HG03095 (cell line): ENCODE measurements around the gene PRELP.

Experiments
- ATAC-seq: cut with Tn5 transposase; IDR thresholded peaks from one replicate; pipeline ENCODE4 v1.9.1; 2021; ENCODE audit warnings: moderate library complexity; ENCODE audit not compliant: unreplicated experiment

Gene PRELP

DNA sequence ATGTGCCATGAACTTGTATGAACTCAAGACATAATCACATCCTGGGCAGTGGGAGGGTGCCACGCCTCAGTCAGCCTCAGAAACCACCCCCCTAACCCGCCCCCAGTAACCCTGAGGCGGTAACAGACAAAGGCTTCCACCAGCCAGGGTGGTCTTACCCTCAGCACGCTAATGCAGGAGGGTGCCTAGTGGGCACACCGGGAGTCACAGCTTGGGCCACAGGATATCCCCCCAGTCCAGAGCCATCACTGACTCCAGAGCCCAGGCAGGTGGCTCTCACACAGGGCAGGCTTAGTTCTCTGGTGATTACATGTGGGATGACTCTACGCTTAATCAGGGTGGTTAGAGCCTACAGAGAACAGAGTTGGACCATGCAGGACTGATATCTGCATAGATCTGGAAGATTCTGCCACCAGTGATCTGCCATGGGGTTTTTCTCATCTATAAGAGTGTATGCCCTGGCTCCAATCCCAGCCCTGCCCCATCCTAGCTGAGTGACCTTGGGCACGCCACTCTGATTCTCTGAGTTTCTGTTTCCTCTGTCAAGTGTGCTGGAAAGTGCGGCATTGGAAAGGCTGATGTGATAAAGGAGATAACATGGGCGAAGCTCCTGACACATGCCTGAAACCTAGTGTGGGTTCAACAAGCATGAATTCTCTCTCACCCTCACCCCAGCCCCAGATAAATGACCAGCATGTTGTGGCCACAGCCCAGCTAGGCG is 45.6 kb downstream of the PRELP start:
- no peak for ATAC-seq

DNA sequence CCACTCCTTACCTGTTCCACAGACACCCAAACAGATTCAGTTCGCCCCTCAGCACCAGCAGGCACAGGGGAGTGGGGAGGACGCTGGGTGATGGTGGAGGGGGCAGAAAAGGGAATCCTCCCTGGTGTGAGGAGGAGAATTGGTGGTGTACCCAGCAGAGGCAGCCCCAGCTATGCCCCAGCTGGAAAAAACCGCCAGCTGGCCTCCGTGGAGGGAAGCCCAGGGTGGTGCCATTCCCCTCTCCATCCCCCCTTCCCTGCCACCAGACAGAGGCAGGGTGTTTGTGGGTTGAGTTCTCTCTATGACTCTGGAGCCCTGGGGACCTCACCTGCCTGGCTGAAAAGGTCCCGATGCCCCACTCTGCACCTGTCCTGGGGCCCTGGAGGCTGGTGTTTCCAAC is 46.2 kb downstream of the PRELP start:
- ATAC-seq: no peak

DNA sequence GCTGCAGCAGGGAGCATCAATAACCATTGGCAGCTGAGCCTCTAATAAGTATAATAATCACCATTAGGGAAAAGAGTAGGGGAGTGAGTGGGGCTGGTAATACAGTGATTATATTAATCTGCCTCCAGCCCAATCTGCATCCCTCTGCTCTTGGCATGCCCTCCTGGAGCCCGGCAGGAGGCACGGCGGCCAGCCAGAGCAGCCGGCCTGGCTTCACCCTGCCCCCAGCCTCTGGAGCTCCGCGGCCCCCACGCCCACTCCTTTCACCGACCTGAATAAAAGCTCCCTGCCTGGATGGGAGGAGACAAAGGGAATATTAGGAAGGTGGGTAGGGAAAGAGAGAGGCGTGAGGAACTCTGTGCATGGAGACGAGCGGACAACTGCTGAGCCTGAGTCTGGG is 46.6 kb downstream of the PRELP start:
- ATAC-seq: no peak

DNA sequence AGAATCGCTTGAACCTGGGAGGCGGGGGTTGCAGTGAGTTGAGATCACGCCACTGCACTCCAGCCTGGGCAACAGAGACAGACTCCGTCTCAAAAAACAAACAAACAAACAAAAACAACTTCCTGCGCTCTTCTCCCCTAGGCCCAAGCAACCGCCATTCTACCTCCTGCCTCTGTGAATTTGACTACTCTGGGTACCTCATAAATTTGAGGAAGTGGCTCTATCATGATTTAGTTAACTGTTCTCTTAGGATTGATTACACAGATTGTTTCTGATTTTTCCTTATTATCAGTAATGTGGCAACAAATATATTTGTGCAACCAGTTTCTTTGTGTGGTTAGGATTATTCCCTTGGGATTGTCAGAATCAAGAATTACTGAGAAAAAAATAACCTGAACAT is 48.1 kb downstream of the PRELP start:
- no peak for ATAC-seq

DNA sequence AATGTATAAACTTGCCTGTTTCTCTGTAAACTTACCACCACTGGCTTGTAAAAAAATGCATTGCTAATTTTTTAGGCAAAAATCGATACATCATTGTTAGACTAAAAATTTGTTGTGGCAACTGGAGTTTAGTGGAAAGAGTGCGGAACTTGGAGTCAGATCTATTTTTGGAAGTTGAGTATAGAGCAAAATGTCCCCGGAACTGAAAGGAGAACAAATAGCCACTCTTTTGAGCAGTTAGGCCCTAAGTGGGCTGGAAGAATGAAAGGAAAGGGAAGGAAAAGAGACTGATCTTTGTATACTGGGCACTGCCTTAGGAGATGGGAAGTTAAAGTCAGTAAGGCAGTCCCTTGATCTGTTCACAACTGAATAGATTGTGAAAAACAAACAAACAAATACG is 48.5 kb downstream of the PRELP start:
- ATAC-seq: no peak

DNA sequence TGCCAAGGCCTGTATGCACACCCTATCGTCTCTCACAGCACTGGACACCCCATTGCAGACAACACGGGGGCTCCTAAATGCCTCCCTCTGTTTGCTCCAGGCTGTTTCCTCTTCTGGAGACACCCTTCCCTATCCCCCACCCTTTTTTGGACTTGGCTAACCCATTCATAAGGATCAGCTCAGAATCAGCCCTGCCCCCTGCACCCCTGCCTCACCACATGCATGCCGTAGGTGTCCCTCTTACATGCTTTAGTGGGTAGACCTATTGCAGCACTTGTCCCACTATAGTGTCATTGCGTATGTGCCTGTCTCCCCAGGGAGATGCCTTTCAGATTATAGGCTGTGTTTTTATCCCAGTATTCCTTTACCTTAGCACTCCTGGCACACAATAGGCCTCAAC is 49.2 kb downstream of the PRELP start:
- ATAC-seq: no peak

DNA sequence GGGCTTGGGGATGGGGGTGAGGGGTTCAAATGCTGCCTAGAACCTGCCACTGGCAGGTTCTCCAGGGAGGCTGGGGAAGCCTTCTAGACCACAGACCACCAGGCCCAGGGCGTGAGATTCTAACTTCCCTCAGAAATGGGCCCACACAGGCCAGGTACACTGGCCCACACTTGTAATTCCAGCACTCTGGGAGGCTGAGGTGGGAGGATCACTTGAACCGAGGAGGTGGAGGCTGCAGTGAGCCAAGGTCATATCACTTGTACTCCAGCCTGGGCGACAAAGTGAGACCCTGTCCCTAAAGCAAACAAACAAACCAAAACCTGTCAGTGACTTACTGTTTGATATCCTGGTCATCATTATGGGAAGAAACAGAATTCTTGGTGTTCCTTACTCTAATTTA is 50.1 kb downstream of the PRELP start:
- no peak for ATAC-seq

DNA sequence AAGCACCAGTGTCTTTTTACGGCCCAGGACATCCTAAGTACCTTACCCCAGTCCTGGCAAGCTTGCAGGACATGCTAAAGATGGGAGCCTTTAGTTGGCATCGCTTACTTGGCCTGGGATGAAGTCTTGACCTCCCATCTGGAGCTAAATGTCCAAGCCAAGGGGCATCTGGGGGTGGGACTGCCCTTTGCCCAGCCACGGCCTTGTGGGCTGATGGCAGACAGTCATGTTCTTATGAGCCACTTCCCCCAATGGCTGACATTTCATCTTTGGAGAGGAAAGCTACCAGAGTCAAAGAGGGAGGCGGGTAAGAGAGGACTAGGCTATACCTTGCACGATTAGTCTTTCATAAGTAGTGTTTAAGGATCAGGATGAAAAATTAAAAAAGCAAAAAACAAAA is 50.5 kb downstream of the PRELP start:
- ATAC-seq: no peak

DNA sequence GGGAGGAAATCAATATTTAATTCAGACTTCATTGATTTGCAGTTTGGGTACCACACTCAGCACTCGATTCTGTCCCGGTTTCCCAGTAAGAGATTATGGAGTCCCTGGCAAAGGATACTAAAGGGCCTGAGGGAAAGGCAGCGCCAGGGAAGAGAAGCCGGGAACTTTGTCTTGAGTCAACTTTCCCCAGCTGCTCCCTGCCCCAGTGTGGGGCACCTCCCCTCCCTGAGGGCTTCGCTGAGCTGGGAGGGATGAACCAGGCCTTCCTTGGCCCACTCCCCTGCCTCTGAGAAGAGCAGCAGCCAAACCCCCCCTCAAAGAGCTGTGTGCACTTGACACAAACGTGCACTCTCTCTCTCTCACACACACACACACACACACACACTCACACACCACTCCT is 51.0 kb downstream of the PRELP start:
- no peak for ATAC-seq

DNA sequence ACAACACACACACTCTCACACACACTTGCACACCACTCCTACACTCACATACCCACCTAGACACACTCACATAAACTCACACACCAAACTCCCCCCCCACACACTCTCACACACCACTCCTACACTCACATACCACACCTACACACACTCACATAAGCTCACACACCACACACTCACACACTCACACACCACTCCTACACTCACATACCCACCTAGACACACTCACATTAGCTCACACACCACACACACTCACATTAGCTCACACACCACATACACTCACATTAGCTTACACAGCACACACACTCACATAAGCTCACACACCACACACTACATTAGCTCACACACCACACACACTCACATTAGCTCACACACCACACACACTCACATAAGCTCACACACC is 51.4 kb downstream of the PRELP start:
- ATAC-seq: no peak

DNA sequence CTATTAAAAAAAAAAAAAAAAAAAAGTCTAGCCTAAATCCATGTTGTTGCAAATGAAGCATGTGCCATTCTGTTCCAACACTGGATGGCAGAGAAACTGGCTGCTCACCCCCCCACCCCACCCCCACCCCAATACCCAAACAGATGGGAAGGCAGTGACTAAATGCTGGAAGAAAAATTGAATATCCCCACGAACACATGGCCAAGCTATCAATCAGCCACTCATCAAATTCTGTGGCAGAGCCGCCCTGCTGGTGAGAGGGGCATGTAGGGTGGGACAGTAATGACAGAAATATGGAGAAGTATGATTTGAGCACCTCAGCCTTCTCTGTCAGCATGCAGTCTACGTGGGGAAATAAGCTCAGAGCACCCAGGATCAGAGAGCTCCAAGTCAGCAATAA is 52.5 kb downstream of the PRELP start:
- no peak for ATAC-seq

DNA sequence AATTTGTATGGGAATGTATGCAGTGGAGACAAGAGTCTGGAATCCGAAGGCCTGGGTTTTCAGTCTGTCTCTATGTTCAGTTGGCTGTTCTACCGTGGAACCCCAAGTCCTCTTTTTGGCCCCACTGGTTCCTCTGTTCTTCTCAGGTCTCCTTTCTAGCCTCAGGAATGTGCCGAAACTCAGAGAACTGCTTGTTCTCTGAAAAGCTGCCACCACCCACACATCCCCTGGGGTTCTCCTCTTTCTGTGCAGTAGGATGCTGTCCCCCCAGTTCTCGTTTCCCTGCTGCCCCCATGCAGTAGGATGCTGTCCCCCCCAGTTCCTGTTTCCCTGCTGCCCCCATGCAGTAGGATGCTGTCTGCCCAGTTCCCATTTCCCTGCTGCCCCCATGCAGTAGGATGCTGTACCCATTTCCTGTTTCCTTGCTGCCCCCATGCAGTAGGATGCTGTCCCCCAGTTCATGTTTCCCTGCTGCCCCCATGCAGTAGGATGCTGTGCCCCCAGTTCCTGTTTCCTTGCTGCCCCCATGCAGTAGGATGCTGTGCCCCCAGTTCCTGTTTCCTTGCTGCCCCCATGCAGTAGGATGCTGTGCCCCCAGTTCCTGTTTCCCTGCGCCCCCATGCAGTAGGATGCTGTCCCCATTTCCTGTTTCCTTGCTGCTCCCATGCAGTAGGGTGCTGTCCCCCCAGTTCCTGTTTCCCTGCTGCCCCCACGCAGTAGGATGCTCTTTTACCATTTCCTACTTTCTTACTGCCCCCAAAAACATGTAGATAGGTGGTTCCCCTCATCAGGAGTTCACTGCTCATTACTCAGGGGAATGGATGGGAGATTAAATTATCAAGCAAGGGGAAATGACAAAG is 53.6 kb downstream of the PRELP start:
- no peak for ATAC-seq

DNA sequence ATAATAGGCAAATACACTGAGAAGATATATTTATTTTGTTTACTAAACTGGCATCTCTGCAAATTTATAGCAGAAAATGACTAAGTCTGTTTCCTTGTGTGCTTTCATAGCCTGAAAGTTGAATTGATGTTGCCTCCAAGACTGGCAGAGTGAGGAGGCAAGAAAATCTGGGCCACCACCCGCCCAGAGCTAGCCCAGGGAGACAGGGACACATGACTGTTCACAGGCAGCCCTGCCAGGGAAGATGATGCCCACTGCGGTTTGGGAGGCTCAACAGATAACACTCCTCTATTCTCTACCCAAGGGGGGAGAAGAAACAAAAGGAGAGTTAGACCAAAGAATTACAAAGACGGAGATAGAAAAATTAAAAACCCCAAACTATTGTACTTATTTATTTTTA is 55.5 kb downstream of the PRELP start:
- ATAC-seq: no peak

DNA sequence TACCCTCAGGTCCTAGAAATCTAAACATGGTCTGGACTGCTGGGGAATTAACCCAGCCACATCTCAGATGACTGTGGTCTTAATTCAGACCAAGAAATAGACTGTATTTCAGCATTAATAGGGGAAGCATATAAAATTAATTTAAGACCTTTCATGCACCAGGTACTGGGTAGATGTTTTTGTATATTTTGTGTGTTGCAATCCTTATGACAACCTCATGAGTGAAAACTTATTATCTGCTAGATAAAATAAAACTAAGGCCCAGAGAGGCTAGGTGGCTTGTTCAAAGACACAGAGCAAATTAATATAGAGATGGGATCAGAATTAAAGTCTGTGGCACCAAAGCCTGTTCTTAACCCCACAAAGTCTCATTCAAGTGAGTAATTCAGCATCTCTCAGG is 58.4 kb downstream of the PRELP start:
- no peak for ATAC-seq

DNA sequence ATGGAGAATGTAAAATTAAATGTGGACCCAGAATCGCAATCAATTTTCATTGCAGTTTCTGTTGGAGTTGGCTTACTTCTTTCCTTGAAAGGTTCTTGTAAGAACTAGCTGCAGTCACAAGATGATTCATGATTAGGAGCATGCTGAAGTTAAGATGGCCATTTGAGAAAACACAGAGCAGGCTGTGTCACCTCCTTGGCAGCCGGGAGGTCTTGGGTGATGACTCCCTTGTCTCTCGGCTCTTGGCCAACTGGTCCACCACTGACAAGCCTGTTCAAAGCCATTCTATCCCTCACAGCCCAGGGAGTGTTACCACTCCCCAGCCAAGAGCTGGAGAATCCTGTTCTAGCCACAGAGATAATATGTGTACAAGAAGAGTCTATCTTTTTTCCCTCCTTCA is 58.9 kb downstream of the PRELP start:
- no peak for ATAC-seq

DNA sequence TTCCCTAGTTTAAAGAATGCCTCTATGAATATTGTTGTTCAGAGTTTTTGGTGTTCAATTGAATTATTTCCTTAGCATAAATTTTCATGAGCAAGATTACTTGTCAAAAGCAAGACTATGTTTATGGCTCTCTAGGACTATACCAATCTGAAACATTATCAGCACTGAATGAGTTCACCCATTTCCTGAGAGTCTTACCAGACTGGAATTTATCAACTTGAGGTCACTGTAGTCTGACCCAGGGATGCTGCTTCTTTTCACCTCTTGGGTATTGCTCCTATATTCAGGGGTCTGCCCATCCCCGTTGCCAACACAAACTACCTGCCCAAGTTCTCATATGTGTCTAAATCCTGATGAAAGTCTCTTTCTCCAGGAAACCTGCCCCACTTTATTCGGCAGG is 61.0 kb downstream of the PRELP start:
- ATAC-seq: no peak

DNA sequence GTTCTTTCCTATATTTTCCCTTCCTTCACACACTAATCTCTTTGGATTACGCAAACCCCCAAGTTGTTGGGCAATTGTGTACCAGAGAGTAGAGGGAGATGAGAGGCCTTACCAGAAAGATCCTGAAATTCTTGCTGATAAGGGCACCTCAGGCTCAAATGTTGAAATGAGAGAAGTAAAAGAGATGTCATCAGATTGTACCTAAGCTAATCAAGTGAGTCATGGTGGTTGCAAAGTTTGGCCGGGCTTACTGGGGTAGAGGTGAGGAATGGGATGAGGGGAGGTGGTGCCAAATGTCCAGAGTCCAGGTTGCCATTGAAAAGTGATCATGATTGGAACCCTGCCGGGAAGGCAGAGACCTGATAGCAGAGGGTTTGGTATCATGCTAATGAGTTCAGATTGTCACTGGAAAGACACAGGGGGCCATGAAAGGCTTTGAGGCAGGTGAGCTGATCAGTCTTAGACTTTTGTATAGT is 61.4 kb downstream of the PRELP start:
- ATAC-seq: no peak

DNA sequence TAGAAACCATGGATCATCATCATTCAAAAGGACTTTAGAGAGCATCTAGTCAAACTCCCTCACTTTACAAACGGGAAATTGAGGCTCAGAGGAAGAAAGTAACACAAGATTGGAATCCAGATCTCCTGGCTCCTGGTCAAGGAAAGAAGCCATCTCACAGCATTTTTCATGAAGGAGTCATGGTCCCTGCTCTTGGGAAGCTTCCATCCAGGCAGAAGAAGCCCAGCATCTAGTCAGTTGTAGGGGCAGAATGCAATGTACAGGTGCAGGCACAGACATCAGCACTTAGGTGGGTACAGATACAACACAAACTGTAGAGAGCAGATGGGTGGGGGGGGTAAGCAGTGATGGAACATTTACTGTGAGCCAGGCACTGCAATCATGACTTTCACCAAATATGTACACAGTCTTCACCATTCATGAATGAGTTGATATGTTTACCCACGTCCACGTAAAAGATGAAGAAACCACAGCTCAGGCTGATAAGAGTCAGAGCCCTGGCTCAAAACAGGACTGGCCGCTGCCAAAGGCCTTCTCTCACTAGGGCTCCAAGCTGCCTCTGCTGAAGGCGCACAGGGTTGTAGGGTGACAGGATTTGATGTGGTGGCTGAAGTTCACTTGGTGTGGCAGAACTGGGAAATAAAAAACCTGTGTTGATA is 62.3 kb downstream of the PRELP start:
- no peak for ATAC-seq

DNA sequence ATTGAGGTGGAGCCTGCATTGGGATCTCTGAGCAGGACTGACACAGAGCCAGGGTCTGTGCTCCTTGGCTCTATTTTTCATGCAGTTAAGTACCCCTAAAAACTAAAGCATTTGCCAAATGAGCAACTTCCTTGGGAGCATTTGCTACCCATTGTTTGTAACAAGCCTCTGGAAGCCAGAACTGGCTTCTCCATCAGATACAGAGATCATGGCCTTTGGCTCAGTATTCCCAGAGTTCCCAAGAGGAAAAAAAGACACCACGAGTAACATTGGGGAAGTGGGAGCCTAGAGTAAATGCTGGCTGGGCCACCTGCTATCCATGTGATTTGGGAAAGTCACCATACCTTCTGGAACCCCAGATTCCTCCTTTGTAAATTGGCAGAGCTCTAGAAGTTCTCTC is 63.1 kb downstream of the PRELP start:
- ATAC-seq: no peak

DNA sequence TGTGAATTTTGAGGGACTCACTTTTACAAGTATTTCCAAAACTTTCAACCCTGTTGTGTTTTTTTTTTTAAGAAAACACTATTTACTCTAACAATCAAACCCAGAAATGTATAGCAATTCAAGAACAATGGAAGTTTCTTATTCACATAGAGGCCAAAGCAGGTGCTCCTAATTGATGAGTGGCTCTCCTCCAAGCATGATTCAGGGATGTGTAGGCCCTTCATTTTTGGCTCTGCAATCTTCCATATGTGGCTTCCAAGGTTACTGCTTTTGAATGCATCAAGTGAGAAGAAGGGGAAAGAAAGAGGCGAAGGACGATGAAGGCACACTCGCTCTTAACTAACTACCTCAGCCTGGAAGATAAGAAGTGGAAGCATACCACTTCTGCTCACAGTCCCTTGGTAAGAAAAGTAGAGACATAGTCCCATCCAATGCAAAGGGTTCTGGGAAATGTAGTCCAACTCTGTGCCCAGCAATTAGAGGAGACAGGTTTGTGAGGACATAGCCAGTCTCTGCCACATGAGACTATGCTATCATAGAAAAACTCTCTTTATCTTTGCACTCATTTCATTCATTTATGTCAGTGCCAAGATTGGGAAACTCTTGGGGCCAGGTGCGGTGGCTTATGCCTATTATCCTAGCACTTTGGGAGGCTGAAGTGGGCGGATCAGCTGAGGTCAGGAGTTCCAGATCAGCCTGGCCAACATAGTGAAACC is 64.4 kb downstream of the PRELP start:
- ATAC-seq: no peak
